SJSA1 (cell line): ENCODE data around the gene VWA8. TPM values are rescaled to one million over a fixed set of nuclear protein-coding genes. Genes with fewer than 3 reads are reported as not detected.
"Not testable (repeated sequence)": the region's sequence is repeated elsewhere in the genome, so short reads cannot be mapped to it uniquely, and the experiment has no call there.

Experiments used
- DNase-seq, 2 experiments: peaks; one replicate each; pipeline ENCODE4 v3.0.0-alpha.2; 2015 to 2020; ENCODE audit warnings: low spot score in 2 of 2, low read depth in 1 of 2
- H3K27ac ChIP-seq: fragments of 250-450 bp; sonication (Bioruptor Pico); 2 replicates; pipeline ENCODE4 v1.5.1; 2020; ENCODE audit warnings: mild to moderate bottlenecking, moderate library complexity
- H3K27me3 ChIP-seq: fragments of 250-450 bp; sonication (Bioruptor Pico); replicated peaks from 2 replicates; pipeline ENCODE4 v1.5.1; 2020; ENCODE audit warnings: mild to moderate bottlenecking, moderate library complexity
- H3K36me3 ChIP-seq: fragments of 250-450 bp; sonication (Bioruptor Pico); 2 replicates; pipeline ENCODE4 v1.5.1; 2020; ENCODE audit warnings: mild to moderate bottlenecking
- H3K4me1 ChIP-seq: fragments of 250-450 bp; sonication (Bioruptor Pico); replicated peaks from 2 replicates; pipeline ENCODE4 v1.6.1; 2021; ENCODE audit warnings: mild to moderate bottlenecking
- H3K4me3 ChIP-seq: fragments of 250-450 bp; sonication (Bioruptor Pico); 2 replicates; pipeline ENCODE4 v1.5.1; 2020; ENCODE audit warnings: mild to moderate bottlenecking
- H3K9me3 ChIP-seq: fragments of 250-450 bp; sonication (Bioruptor Pico); replicated peaks from 2 replicates; pipeline ENCODE4 v1.5.1; 2020; ENCODE audit warnings: mild to moderate bottlenecking
- total RNA-seq: library from RNA; depleted of rRNA; stranded (reverse); fragments of >200 nt; shearing (Covaris generic); gene quantifications from 2 replicates; pipeline ENCODE4 v1.2.3, GENCODE V29; 2014

The VWA8 gene
- total RNA-seq, 1 experiment from 2014 or later, result 8.6 TPM

- Histone ChIP-seq H3K4me1 (no peaks in the 10 kb centered on the region), H3K27ac (no peak overlapping the region), H3K9me3 (no peaks in the 10 kb centered on the region), H3K36me3 (no peaks in the 10 kb centered on the region), H3K4me3 (no peak overlapping the region), H3K27me3 (no peaks in the 10 kb centered on the region)
- no peak for DNase-seq
Observed at GRCh38 chr13:41955605-41956004, 5.3 kb downstream of the VWA8 start.

GRCh38 chr13:41954226-41954625 is 6.7 kb downstream of the VWA8 start:
- Histone ChIP-seq H3K36me3 (no peaks in the 10 kb centered on the region), H3K4me1 (no peaks in the 10 kb centered on the region), H3K27ac (no peak overlapping the region), H3K27me3 (no peaks in the 10 kb centered on the region), H3K9me3 (no peaks in the 10 kb centered on the region), H3K4me3 (no peak overlapping the region)
- DNase-seq, result no peak

- Histone ChIP-seq H3K27ac (no peak overlapping the region), H3K4me1 (no peaks in the 10 kb centered on the region)
Observed at GRCh38 chr13:41952749-41953148, 8.2 kb downstream of the VWA8 start.

GRCh38 chr13:41949104-41949503 is 11.8 kb downstream of the VWA8 start:
- H3K4me3 ChIP-seq, DNase-seq, H3K9me3 ChIP-seq, H3K27ac ChIP-seq, H3K36me3 ChIP-seq, H3K4me1 ChIP-seq, H3K27me3 ChIP-seq: not testable (repeated sequence)

More at GRCh38 chr13:41952749-41953148, 8.2 kb downstream of the VWA8 start:
- no peaks in the 10 kb centered on the region for H3K9me3 ChIP-seq
- H3K36me3 ChIP-seq, result no peaks in the 10 kb centered on the region
- H3K27me3 ChIP-seq, result no peaks in the 10 kb centered on the region
- no peak overlapping the region for H3K4me3 ChIP-seq
- DNase-seq, result no peak

- Histone ChIP-seq H3K27ac (no peak overlapping the region), H3K4me3 (no peak overlapping the region), H3K4me1 (no peaks in the 10 kb centered on the region; the same call in 1 of the 2 replicates), H3K27me3 (no peaks in the 10 kb centered on the region), H3K36me3 (no peaks in the 10 kb centered on the region), H3K9me3 (no peaks in the 10 kb centered on the region)
- no peak for DNase-seq
Observed at GRCh38 chr13:41945926-41946325, 15.0 kb downstream of the VWA8 start.

- no peak for DNase-seq
- H3K27ac ChIP-seq, result no peak overlapping the region
- H3K4me1 ChIP-seq, result no peaks in the 10 kb centered on the region; the same call in 1 of the 2 replicates
- H3K27me3 ChIP-seq, result no peaks in the 10 kb centered on the region
- H3K9me3 ChIP-seq, result no peaks in the 10 kb centered on the region
- H3K4me3 ChIP-seq, result no peak overlapping the region
- no peaks in the 10 kb centered on the region for H3K36me3 ChIP-seq
Observed at GRCh38 chr13:41944635-41945397, 16.1 kb downstream of the VWA8 start.

- DNase-seq, result no peak
- no peak overlapping the region for H3K4me3 ChIP-seq
- H3K36me3 ChIP-seq, result no peaks in the 10 kb centered on the region
- no peak overlapping the region for H3K27ac ChIP-seq
- H3K27me3 ChIP-seq, result no peaks in the 10 kb centered on the region
- no peaks in the 10 kb centered on the region for H3K9me3 ChIP-seq
- H3K4me1 ChIP-seq, result no peaks in the 10 kb centered on the region; the same call in 1 of the 2 replicates
Observed at GRCh38 chr13:41944229-41944628, 16.7 kb downstream of the VWA8 start.

- Histone ChIP-seq H3K36me3 (no peaks in the 10 kb centered on the region), H3K4me3 (no peak overlapping the region), H3K4me1 (no peaks in the 10 kb centered on the region; the same call in 1 of the 2 replicates), H3K27me3 (no peaks in the 10 kb centered on the region), H3K9me3 (no peaks in the 10 kb centered on the region), H3K27ac (no peak overlapping the region)
- no peak for DNase-seq
Observed at GRCh38 chr13:41942462-41943094, 18.3 kb downstream of the VWA8 start.

- H3K9me3 ChIP-seq, result no peaks in the 10 kb centered on the region
Observed at GRCh38 chr13:41941174-41941573, 19.7 kb downstream of the VWA8 start.

GRCh38 chr13:41939398-41939797 is 21.5 kb downstream of the VWA8 start:
- DNase-seq, result no peak
- no peak overlapping the region for H3K27ac ChIP-seq
- H3K4me3 ChIP-seq, result no peak overlapping the region
- H3K27me3 ChIP-seq, result no peaks in the 10 kb centered on the region
- peaks cover 5% of the 10 kb centered on the region for H3K36me3 ChIP-seq
- H3K4me1 ChIP-seq, result peaks cover under 1% of the 10 kb centered on the region
- no peaks in the 10 kb centered on the region for H3K9me3 ChIP-seq

More at GRCh38 chr13:41941174-41941573, 19.7 kb downstream of the VWA8 start:
- Histone ChIP-seq H3K27ac (no peak overlapping the region), H3K4me1 (no peaks in the 10 kb centered on the region; the same call in 1 of the 2 replicates), H3K27me3 (no peaks in the 10 kb centered on the region), H3K4me3 (no peak overlapping the region), H3K36me3 (no peaks in the 10 kb centered on the region; the same call in 1 of the 2 replicates)
- no peak for DNase-seq

GRCh38 chr13:41938918-41939317 is 22.0 kb downstream of the VWA8 start:
- Histone ChIP-seq H3K27me3 (no peaks in the 10 kb centered on the region), H3K36me3 (peaks cover 5% of the 10 kb centered on the region), H3K9me3 (no peaks in the 10 kb centered on the region), H3K27ac (no peak overlapping the region), H3K4me1 (peaks cover 4% of the 10 kb centered on the region), H3K4me3 (no peak overlapping the region)
- no peak for DNase-seq

GRCh38 chr13:41937388-41937787 is 23.5 kb downstream of the VWA8 start:
- H3K36me3 ChIP-seq, result peaks cover 5% of the 10 kb centered on the region
- no peak overlapping the region for H3K4me3 ChIP-seq
- no peaks in the 10 kb centered on the region for H3K27me3 ChIP-seq
- no peak for DNase-seq
- peaks cover 4% of the 10 kb centered on the region for H3K4me1 ChIP-seq
- no peaks in the 10 kb centered on the region for H3K9me3 ChIP-seq
- H3K27ac ChIP-seq, result no peak overlapping the region

GRCh38 chr13:41935501-41935900 is 25.4 kb downstream of the VWA8 start:
- Histone ChIP-seq H3K9me3 (no peaks in the 10 kb centered on the region), H3K4me1 (peaks cover 4% of the 10 kb centered on the region), H3K36me3 (peaks cover 5% of the 10 kb centered on the region), H3K27me3 (no peaks in the 10 kb centered on the region), H3K4me3 (no peak overlapping the region), H3K27ac (no peak overlapping the region)
- no peak for DNase-seq

- Histone ChIP-seq H3K36me3 (peaks cover 5% of the 10 kb centered on the region), H3K9me3 (no peaks in the 10 kb centered on the region), H3K27ac (no peak overlapping the region), H3K4me3 (no peak overlapping the region), H3K4me1 (peaks cover 4% of the 10 kb centered on the region), H3K27me3 (no peaks in the 10 kb centered on the region)
- DNase-seq, result no peak
Observed at GRCh38 chr13:41934994-41935393, 25.9 kb downstream of the VWA8 start.
